Measurements from ENCODE around the gene CELA1. TPM values are rescaled to one million over a fixed set of nuclear protein-coding genes. Genes with fewer than 3 reads are reported as not detected.

Gene CELA1
- total RNA-seq, result not detected in 2 replicates
- long read RNA-seq, result 0 reads

DNA sequence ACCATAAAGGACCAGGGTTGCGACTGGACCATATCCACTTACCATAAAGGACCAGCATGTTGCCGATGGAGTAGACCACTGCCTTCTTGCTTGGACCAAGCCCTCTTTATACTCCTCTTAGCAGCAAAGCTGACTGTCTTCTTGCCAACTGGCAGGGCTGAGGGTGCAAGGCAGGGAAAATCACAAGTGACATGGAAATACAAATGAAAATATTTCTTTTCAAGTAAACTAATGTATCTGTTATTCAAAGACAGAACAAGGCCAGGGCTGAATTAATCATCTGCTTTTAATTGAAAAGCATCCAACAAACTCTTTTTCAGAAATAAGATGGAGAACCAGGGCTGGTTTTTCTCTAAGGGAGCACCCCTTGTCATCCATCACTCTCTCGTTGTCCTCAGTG, at the start of gene CELA1:
Gene CELA1, minus strand, starts transcription at position 99 of the 400 bp plus-strand sequence. Its CDS starts 41 bp downstream, at position 58.
- H3K27ac Mint-ChIP-seq (ENCODE audit: unreplicated experiment), result no peak within 1 kb of the TSS
- H3K4me1 Mint-ChIP-seq (ENCODE audit: unreplicated experiment), result no peaks in the 10 kb centered on the region
- no peaks in the 10 kb centered on the region for H3K27me3 Mint-ChIP-seq (ENCODE audit: unreplicated experiment)
- no peak for DNase-seq (ENCODE audit: extremely low spot score, unreplicated experiment)
- H3K36me3 Mint-ChIP-seq (ENCODE audit: unreplicated experiment), result no peaks in the 10 kb centered on the region
- no peak for TF ChIP-seq CTCF (IDR thresholded peaks at IDR 0.05)
- H3K4me3 Mint-ChIP-seq (ENCODE audit: unreplicated experiment), result no peak within 1 kb of the TSS
- no peaks in the 10 kb centered on the region for H3K9me3 Mint-ChIP-seq (ENCODE audit: unreplicated experiment)

- Mint-ChIP-seq H3K4me1 (ENCODE audit: unreplicated experiment) (peaks cover 28% of the 10 kb centered on the region), H3K4me3 (ENCODE audit: unreplicated experiment) (no peak overlapping the region), H3K27me3 (ENCODE audit: unreplicated experiment) (peaks cover 5% of the 10 kb centered on the region), H3K27ac (ENCODE audit: unreplicated experiment) (no peak overlapping the region), H3K36me3 (ENCODE audit: unreplicated experiment) (no peaks in the 10 kb centered on the region), H3K9me3 (ENCODE audit: unreplicated experiment) (no peaks in the 10 kb centered on the region)
- TF ChIP-seq CTCF (IDR thresholded peaks at IDR 0.05), result no peak
- DNase-seq (ENCODE audit: extremely low spot score, unreplicated experiment), result no peak
Measured at GRCh38 chr12:51395283-51396230, 49.1 kb upstream of the CELA1 start.

- H3K9me3 Mint-ChIP-seq (ENCODE audit: unreplicated experiment), result no peaks in the 10 kb centered on the region
- no peaks in the 10 kb centered on the region for H3K36me3 Mint-ChIP-seq (ENCODE audit: unreplicated experiment)
- no peak overlapping the region for H3K4me3 Mint-ChIP-seq (ENCODE audit: unreplicated experiment)
- DNase-seq (ENCODE audit: extremely low spot score, unreplicated experiment), result no peak
- no peak overlapping the region for H3K27ac Mint-ChIP-seq (ENCODE audit: unreplicated experiment)
- peaks cover 3% of the 10 kb centered on the region for H3K27me3 Mint-ChIP-seq (ENCODE audit: unreplicated experiment)
- H3K4me1 Mint-ChIP-seq (ENCODE audit: unreplicated experiment), result peaks cover 32% of the 10 kb centered on the region
- no peak for TF ChIP-seq CTCF (IDR thresholded peaks at IDR 0.05)
Measured at GRCh38 chr12:51393676-51394545, 47.4 kb upstream of the CELA1 start.

DNA sequence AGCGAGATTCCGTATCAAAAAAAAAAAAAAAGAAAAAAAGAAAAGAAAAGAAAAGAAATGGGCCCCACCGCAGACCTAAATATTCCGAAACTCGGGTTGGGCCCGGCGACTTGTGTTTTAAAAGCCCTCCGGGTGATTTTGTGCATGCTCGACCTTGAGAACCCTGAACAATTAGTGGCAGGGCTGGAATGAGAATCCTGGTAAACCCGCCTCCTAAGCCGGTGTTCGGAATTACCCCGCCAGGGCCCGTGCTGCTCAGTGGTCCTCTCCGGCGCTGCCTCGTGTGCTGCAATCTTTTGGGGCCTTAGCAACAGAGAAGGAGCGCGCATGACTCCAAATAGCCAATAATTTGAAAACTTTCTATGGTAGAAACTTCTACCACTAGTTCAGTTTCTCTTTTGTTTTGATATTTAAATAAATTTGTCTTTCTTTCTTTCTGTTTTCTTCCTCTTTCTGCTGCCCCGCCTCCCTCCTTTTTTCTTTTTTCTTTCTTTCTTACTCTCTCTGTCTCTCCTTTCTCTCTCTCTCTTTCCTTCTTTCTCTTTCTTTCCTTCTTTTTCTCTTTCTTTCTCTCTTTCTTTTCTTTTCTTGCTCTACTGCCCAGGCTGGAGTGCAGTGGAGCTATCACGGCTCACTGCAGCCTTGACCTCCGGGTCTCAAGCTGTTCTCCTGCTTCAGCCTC, 46.2 kb upstream of the CELA1 start:
- no peaks in the 10 kb centered on the region for H3K27me3 Mint-ChIP-seq (ENCODE audit: unreplicated experiment)
- H3K36me3 Mint-ChIP-seq (ENCODE audit: unreplicated experiment), result no peaks in the 10 kb centered on the region
- no peaks in the 10 kb centered on the region for H3K9me3 Mint-ChIP-seq (ENCODE audit: unreplicated experiment)
- peak overlapping the region; percentile 69 for H3K4me3 Mint-ChIP-seq (ENCODE audit: unreplicated experiment)
- H3K27ac Mint-ChIP-seq (ENCODE audit: unreplicated experiment), result peak overlapping the region; percentile 79
- no peak for DNase-seq (ENCODE audit: extremely low spot score, unreplicated experiment)
- TF ChIP-seq CTCF (IDR thresholded peaks at IDR 0.05), result no peak
- peaks cover 44% of the 10 kb centered on the region for H3K4me1 Mint-ChIP-seq (ENCODE audit: unreplicated experiment)
